Measurements from ENCODE around the gene AMY2B.

DNA sequence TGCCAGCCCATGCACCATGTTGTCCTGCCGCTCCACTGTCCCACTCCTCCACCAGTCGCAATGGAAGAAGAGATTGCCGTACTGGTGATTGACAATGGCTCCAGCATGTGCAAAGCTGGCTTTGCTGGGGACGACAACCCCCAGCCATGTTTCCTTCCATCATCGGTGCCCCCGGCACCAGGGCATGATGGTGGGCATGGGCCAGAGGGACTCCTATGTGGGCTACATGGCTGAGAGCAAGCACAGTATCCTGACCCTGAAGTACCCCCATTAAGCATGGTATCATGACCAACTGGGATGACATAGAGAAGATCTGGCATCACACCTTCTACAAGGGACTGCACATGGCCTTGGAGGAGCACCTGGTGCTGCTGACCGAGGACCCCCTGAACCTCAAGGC lies 1.9 kb upstream of the AMY2B start:
- TF ChIP-seq EZH2 (IDR thresholded peaks at IDR 0.05; ENCODE audit: borderline replicate concordance, insufficient read depth, low read depth, low read length, poor library complexity, severe bottlenecking), result no peak
- TF ChIP-seq, protein P1, sequence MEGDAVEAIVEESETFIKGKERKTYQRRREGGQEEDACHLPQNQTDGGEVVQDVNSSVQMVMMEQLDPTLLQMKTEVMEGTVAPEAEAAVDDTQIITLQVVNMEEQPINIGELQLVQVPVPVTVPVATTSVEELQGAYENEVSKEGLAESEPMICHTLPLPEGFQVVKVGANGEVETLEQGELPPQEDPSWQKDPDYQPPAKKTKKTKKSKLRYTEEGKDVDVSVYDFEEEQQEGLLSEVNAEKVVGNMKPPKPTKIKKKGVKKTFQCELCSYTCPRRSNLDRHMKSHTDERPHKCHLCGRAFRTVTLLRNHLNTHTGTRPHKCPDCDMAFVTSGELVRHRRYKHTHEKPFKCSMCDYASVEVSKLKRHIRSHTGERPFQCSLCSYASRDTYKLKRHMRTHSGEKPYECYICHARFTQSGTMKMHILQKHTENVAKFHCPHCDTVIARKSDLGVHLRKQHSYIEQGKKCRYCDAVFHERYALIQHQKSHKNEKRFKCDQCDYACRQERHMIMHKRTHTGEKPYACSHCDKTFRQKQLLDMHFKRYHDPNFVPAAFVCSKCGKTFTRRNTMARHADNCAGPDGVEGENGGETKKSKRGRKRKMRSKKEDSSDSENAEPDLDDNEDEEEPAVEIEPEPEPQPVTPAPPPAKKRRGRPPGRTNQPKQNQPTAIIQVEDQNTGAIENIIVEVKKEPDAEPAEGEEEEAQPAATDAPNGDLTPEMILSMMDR (IDR thresholded peaks at IDR 0.05), result no peak
